ENCODE results near the gene MYO9B.
A peak's percentile ranks its signal among the peaks of the same experiment; 100 is the strongest.
"Not testable (repeated sequence)": the region's sequence is repeated elsewhere in the genome, so short reads cannot be mapped to it uniquely, and the experiment has no call there.

Gene MYO9B

DNA sequence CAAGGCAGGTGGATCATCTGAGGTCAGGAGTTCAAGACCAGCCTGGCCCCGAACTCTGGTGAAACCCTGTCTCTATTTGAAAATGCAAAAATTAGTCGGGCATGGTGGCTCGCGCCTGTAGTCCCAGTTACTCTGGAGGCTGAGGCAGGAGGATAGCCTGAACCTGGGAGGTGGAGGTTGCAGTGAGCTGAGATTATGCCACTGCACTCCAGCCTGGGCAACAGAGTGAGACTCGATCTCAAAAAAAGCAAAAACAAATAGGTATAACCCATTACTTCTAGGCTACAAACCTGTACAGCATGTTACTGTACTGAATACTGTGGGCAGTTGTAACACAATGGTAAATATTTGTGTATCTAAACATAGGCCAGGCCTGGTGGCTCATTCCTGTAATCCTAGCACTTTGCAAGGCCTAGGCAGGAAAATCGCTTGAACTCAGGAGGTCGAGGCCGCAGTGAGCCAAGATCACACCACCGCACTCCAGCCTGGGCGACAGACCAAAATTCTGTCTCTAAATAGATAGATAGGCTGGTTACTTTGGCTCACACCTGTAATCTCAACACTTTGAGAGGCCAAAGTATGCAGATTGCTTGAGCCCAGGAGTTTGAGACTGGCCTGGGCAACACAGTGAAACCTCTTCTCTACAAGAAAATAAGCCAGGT, 63.5 kb downstream of the MYO9B start:
- no peak for FAIRE-seq
- DNase-seq (ENCODE audit: insufficient read length, low spot score) = no peak

- FAIRE-seq; DNase-seq (ENCODE audit: insufficient read length, low spot score): not testable (repeated sequence)
Measured at GRCh38 chr19:17144771-17145170, 69.2 kb downstream of the MYO9B start.

DNA sequence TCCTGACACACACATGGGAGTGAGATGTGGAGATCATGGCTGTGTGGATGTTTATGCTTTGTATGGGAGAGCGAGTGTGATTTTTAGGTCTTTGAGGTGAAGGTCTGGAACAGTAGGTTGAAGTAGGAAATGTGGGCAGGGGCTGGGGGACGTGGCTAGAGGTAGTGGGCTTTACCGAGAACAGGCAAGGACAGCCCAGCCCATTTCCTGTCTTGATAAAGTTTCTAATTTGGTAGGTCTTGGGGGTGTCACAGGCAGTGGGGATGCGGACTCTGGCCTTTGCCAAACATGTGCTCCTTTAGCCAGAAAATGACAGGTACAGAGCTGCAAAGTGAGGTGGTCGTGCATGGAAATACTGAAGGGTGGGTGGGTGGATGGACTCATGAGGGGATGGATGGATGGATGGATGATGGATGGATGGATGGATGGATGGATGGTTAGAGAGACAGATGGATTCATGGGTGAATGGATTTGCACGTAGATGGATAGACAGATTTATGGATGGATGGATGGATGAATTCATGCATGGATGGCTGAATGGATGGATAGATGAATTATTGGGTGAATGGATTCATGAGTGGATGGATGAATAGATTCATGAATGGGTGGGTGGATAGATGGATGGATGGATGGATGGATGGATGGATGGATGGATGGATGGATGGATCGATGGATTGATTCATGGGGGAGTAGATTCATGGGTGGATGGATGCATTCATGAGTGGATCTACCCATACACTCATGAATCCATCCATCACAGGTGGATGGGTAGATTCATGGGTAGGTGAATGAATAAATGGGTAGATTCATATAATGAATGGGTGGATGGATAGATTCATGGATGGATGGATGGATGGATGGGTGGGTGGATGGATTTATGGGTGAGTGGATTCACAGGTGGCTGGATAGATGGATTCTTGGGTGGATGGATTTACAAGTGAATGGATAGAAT, 70.2 kb downstream of the MYO9B start:
- no peak for FAIRE-seq
- DNase-seq (ENCODE audit: insufficient read length, low spot score) = no peak

DNA sequence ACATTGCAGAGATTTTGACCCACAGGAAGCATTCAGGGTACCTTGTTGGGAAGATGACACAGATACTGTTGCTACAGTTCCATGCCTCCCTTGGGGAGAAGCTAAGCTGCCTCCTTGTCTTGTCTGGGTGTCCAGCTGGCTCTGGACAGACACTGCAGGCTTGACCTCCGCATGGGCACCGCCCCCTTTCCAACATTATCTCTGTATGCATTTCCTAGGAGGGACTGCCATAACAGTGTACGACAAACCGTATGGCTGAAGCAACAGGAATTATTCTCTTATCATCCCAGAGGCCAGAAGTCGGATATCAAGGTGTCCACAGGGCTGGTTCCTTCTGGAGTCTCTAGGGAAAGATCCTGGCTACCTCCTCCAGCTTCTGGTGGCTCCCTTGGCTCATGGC, 72.6 kb downstream of the MYO9B start:
- DNase-seq (ENCODE audit: insufficient read length, low spot score) = no peak
- no peak for FAIRE-seq

DNA sequence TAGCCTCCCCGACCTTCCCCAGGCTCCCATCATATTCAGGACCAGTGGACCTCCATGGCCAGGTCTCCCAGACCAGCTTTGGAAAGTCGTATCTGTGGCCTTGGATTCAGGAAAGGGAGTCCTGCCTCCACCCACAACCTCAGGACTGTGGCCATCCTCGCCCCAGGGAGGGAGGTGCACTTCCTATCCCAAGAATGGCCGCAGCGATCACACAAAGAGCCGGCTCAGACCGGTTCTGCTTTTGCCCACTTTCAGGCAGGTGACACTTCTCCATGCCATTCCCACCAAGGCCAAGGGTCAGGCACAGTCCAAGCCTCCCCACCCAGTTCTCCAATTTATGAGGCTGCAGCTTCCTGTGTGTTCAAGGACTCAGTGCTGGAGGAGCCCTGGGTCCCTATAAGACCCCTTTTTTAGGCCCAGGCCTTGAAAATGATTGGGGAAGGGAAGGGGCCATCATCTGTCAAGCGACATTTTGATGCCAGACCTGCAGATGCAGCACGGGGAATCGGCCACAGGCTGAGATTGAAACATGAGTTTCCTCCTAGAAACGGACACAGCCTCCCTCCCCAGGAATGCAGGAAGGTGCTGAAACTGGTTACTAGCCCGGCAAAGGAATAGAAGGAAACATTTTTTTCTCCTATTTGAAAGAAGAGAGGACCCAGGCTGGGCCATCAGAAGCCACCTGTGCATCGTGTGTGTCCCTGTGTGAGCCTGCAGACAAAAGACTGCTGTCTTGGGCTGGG, 74.0 kb downstream of the MYO9B start:
- FAIRE-seq = no peak
- DNase-seq (ENCODE audit: insufficient read length, low spot score) = no peak

- FAIRE-seq (no peak), DNase-seq (ENCODE audit: insufficient read length, low spot score) (no peak)
Measured at GRCh38 chr19:17153996-17154395, 78.4 kb downstream of the MYO9B start.

- no peak for FAIRE-seq
- no peak for DNase-seq (ENCODE audit: insufficient read length, low spot score)
Measured at GRCh38 chr19:17155251-17155650, 79.7 kb downstream of the MYO9B start.

- FAIRE-seq = no peak
- DNase-seq (ENCODE audit: insufficient read length, low spot score) = no peak
Measured at GRCh38 chr19:17156296-17156946, 80.8 kb downstream of the MYO9B start.

GRCh38 chr19:17156947-17157302, 81.3 kb downstream of the MYO9B start:
- no peak for DNase-seq (ENCODE audit: insufficient read length, low spot score)
- no peak for FAIRE-seq

DNA sequence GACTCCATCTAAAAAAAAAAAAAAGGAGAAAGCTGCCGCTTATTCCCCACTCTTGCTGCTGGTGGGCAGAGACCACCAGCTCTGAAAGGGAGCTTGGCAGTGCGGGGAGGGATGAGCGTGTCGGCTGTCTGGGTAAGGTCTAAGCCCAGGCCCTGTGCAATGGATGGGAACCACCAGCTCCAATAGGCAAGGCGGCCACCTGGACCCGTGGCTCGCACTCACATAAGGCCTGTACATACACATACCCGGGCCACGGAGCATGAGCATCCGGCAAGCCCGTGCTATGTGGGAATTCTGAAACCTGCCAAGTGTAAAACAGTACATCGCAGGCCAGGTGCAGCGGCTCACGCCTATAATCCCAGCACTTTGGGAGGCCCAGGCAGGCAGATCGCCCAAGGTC, 83.0 kb downstream of the MYO9B start:
- DNase-seq (ENCODE audit: insufficient read length, low spot score) (no peak), FAIRE-seq (no peak)

DNA sequence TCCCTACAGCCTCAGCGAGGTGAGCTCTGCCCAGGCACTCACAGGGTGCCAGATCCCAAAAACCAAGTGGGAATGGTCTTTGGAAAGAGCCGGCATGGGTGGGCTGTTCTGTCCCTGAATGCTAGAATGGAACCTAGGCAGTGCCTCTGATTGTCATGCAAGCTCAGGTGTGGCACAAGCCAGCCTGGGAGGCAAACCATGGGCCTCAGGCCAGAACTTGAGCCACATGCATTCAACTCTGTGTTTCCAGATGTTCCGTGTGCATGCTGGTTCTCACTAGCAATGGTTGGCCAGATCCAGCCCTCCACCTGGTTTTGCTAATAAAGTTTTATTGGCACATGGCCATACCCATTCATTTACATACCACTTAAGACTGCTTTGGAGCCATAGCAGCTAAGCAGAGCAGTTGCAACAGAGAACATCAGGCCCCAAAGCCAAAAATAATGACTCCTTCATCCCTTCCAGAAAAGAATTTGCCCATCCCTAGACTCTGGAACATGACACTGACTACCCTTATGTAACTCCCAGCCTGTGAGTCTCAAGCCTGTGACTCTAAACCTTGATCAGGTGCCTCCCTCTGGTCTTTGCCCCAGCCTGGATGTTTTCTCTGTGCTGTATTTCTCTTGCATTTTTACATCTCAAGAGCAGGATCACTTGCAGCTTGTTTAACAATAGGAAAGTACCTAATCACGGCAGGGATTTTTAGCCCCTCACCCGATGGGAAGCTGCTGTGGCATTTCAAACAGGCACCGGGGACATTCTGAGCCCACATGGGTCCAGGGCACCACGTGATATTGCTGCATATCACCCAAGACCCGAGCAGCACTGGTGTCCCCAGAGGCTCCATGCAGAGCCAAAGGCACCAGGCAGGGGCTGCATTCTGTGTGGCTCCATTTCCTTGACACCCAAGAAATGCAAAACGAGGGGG, 84.2 kb downstream of the MYO9B start:
- FAIRE-seq (no peak), DNase-seq (ENCODE audit: insufficient read length, low spot score) (no peak)

DNA sequence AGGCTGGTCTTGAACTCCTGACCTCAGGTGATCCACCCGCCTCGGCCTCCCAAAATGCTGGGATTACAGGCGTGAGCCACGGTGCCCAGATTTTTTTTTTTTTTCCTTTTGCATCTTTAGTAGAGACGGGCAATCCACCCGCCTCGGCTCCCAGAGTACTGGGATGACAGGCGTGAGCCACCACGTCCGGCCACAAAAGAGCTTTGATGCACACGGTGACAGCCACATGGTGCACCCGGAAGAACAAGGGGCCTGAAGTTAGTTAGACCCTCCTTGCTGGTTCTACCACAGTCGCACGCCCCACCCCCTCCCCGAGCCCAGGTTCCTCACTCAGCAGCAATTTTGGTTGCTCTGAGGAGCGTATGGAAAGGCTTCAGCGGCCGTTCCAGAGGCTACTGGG, 85.3 kb downstream of the MYO9B start:
- FAIRE-seq (no peak), DNase-seq (ENCODE audit: insufficient read length, low spot score) (no peak)

- FAIRE-seq = not testable (repeated sequence)
Measured at GRCh38 chr19:17162131-17162530, 86.6 kb downstream of the MYO9B start.

DNA sequence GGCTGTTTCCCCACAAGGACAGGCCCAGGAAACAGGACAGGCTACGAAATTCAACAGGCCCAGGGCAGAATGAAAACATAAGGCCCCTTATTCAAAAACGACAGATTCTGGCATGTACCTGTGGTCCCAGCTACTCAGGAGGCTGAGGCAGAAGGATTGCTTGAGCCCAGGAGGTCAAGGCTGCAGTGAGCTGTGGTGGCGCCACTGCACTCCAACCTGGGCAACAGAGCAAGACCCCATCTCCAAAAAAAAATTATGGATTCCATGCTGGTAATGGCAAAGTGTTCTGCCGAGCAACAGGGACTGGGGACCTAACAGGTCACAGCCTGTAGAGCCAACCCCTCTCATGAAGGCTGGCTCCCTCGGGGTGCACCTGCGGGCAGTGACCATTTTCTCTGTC, 87.0 kb downstream of the MYO9B start:
- DNase-seq (ENCODE audit: insufficient read length, low spot score) (no peak), FAIRE-seq (no peak)

More at GRCh38 chr19:17162131-17162530, 86.6 kb downstream of the MYO9B start:
- DNase-seq (ENCODE audit: insufficient read length, low spot score) = not testable (repeated sequence)

DNA sequence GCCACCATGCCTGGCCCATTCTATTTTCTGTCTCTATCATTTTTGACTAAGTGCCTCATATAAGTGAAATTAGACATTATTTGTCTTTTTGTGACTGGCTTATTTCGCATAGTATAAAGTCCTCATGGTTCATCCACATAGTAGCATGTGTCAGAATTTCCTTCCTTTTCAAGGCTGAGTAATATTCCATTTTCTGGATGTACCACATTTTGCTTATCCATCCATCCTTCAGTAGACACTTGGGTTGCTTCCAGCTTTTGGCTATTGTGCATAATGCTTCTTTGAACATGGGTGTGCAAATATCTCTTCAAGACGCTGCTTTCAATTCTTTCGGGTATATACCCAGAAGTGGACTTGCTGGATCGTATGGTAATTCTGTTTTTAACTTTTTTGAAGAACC, 88.1 kb downstream of the MYO9B start:
- DNase-seq (ENCODE audit: insufficient read length, low spot score) (no peak), FAIRE-seq (no peak)

DNA sequence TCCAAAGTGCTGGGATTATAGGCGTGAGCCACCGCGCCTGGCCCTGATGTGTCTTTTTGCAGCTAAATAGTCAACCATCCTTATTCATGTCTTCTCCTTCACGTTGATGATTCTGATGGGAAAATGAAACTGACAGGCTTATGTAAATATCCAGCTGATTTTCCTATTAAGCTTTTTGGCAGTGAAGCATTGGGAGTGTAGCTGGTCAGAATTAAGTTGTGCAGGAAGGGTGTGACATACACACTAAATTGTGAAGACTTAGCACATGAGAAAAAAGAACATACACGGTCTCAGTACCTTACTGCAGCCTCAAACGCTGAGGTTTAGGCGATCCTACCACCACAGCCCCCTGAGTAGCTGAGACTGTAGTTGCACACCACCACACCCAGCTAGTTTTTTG, 89.1 kb downstream of the MYO9B start:
- DNase-seq (ENCODE audit: insufficient read length, low spot score) (no peak), FAIRE-seq (no peak)

- DNase-seq (ENCODE audit: insufficient read length, low spot score) (no peak), FAIRE-seq (no peak)
Measured at GRCh38 chr19:17165715-17166114, 90.1 kb downstream of the MYO9B start.

GRCh38 chr19:17170538-17171297, 95.1 kb downstream of the MYO9B start:
- FAIRE-seq = no peak
- DNase-seq (ENCODE audit: insufficient read length, low spot score) = peak; percentile 46

DNA sequence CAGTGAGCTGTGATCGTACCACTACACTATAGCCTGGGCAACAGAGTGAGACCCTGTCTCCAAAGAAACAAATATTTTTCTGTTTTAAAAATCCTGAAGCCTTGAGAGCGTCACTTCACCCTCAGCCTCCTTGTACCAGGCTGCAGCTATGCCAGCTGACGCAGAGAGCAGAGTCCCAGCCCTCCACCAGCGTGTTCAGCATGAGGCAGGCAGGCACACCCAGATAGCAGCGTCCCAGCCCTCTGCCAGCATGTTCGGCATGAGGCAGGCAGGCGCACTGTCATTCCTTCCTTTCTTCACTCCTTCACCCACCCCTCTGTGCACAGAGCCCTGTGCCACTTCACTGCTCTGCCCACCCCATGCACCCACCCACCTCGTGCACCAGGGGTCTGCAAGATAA, 96.3 kb downstream of the MYO9B start:
- FAIRE-seq = no peak
- DNase-seq (ENCODE audit: insufficient read length, low spot score) = no peak

All from GM19239 (cell line).